GM23338 (cell line): ENCODE results near the gene PROX2. TPM values are rescaled to one million over a fixed set of nuclear protein-coding genes. Genes with fewer than 3 reads are reported as not detected.

Experiments
- ATAC-seq: fragments of 200-7000 bp; cut with Tn5 transposase; 3 replicates; pipeline ENCODE4 v1.9.1; 2020
- DNase-seq: peaks from one replicate; pipeline ENCODE4 v3.0.0-alpha.2; 2015; ENCODE audit warnings: low spot score
- H2AFZ ChIP-seq: fragments of 200-600 bp; sonication (generic); 2 replicates; pipeline ENCODE4 v1.8.0; 2016; ENCODE audit warnings: antibody characterized with exemption, mild to moderate bottlenecking, moderate library complexity
- H3F3A ChIP-seq: fragments of 200-600 bp; sonication (generic); replicated peaks from 2 replicates; pipeline ENCODE4 v1.8.0; 2017; ENCODE audit warnings: antibody characterized with exemption, mixed run types, low read depth
- H3K27ac ChIP-seq: fragments of 200-600 bp; sonication (generic); 2 replicates; pipeline ENCODE4 v1.6.1; 2016; ENCODE audit warnings: low read depth
- H3K27me3 ChIP-seq: fragments of 200-600 bp; sonication (generic); 2 replicates; pipeline ENCODE4 v1.8.0; 2016; ENCODE audit warnings: mild to moderate bottlenecking, mixed run types, moderate library complexity; ENCODE audit not compliant: insufficient read depth
- H3K36me3 ChIP-seq: fragments of 200-600 bp; sonication (generic); 2 replicates; pipeline ENCODE4 v1.8.0; 2016; ENCODE audit warnings: mild to moderate bottlenecking; ENCODE audit not compliant: insufficient read depth
- H3K4me1 ChIP-seq: fragments of 200-600 bp; sonication (generic); 2 replicates; pipeline ENCODE4 v1.8.0; 2016; ENCODE audit warnings: mild to moderate bottlenecking, moderate library complexity; ENCODE audit not compliant: insufficient read depth
- H3K4me2 ChIP-seq: fragments of 200-600 bp; sonication (generic); 2 replicates; pipeline ENCODE4 v1.7.1; 2017; ENCODE audit warnings: mixed run types
- H3K4me3 ChIP-seq: fragments of 200-600 bp; sonication (generic); 2 replicates; pipeline ENCODE4 v1.6.1; 2016; ENCODE audit warnings: mixed run types
- H3K79me2 ChIP-seq: fragments of 200-600 bp; sonication (generic); replicated peaks from 2 replicates; pipeline ENCODE4 v1.8.0; 2017; ENCODE audit warnings: mild to moderate bottlenecking; ENCODE audit not compliant: insufficient read depth
- H3K9me2 ChIP-seq: fragments of 200-600 bp; sonication (generic); 2 replicates; pipeline ENCODE4 v1.8.0; 2017; ENCODE audit not compliant: insufficient read depth
- H4K20me1 ChIP-seq: fragments of 200-600 bp; sonication (generic); replicated peaks from 2 replicates; pipeline ENCODE4 v1.8.0; 2017; ENCODE audit warnings: mild to moderate bottlenecking; ENCODE audit not compliant: insufficient read depth
- H3K27ac Mint-ChIP-seq: 2 replicates; pipeline ENCODE4 v1.8.0; 2020; ENCODE audit warnings: inconsistent platforms, mild to moderate bottlenecking, moderate library complexity, mixed read lengths
- H3K27me3 Mint-ChIP-seq: 3 replicates; pipeline ENCODE4 v1.8.0; 2022; ENCODE audit warnings: low read depth, mild to moderate bottlenecking, moderate library complexity, mixed read lengths, inconsistent platforms; ENCODE audit not compliant: insufficient read depth, poor library complexity
- H3K36me3 Mint-ChIP-seq: 3 replicates; pipeline ENCODE4 v1.8.0; 2021; ENCODE audit warnings: low read depth, mild to moderate bottlenecking, inconsistent platforms, moderate library complexity, mixed read lengths
- H3K4me1 Mint-ChIP-seq: 3 replicates; pipeline ENCODE4 v1.8.0; 2020; ENCODE audit warnings: mild to moderate bottlenecking, inconsistent platforms, mixed read lengths
- H3K4me3 Mint-ChIP-seq: 3 replicates; pipeline ENCODE4 v1.8.0; 2021; ENCODE audit warnings: moderate library complexity, mild to moderate bottlenecking, inconsistent platforms, mixed read lengths
- H3K9me3 Mint-ChIP-seq: 3 replicates; pipeline ENCODE4 v1.8.0; 2020; ENCODE audit warnings: moderate library complexity, mild to moderate bottlenecking, inconsistent platforms, mixed read lengths
- CREB1 ChIP-seq: fragments of 250-450 bp; sonication (Bioruptor Pico); IDR thresholded peaks from 2 replicates; pipeline ENCODE4 v1.5.0; 2020; ENCODE audit warnings: low read depth, mild to moderate bottlenecking, moderate library complexity
- CTCF ChIP-seq, 2 experiments: fragments of 200-600 bp in 1 of 2; sonication (generic) in 1 of 2; conservative IDR thresholded peaks; 2 replicates each; pipeline versions ENCODE4 v1.5.1 to v1.6.1; 2016 to 2017; ENCODE audit warnings: antibody characterized with exemption in 2 of 2, low read depth in 2 of 2, mild to moderate bottlenecking in 2 of 2, moderate library complexity in 1 of 2
- ETS1 ChIP-seq: IDR thresholded peaks from 2 replicates; pipeline ENCODE4 v1.6.1; 2016; ENCODE audit warnings: antibody characterized with exemption
- EZH2phosphoT487 ChIP-seq: fragments of 200-600 bp; sonication (generic); IDR thresholded peaks from one replicate; pipeline ENCODE4 v1.8.1; 2018; ENCODE audit warnings: antibody characterized with exemption; ENCODE audit not compliant: unreplicated experiment
- JUNB ChIP-seq: IDR thresholded peaks from one replicate; pipeline ENCODE4 v1.6.1; 2016; ENCODE audit warnings: antibody characterized with exemption; ENCODE audit not compliant: unreplicated experiment
- NANOG ChIP-seq: IDR thresholded peaks from 2 replicates; pipeline ENCODE4 v1.6.1; 2016; ENCODE audit warnings: antibody characterized with exemption, borderline replicate concordance
- POLR2AphosphoS5 ChIP-seq: IDR thresholded peaks from 2 replicates; pipeline ENCODE4 v1.6.1; 2016; ENCODE audit warnings: antibody characterized with exemption, low read depth
- REST ChIP-seq: IDR thresholded peaks from one replicate; pipeline ENCODE4 v1.6.1; 2018; ENCODE audit warnings: antibody characterized with exemption; ENCODE audit not compliant: unreplicated experiment
- STAT1 ChIP-seq: IDR thresholded peaks from one replicate; pipeline ENCODE4 v1.6.1; 2016; ENCODE audit warnings: antibody characterized with exemption; ENCODE audit not compliant: unreplicated experiment
- ZNF114 ChIP-seq: fragments of 250-450 bp; sonication (Bioruptor Pico); IDR thresholded peaks from 2 replicates; pipeline ENCODE4 v1.5.0; 2020; ENCODE audit warnings: mild to moderate bottlenecking, moderate library complexity
- ZNF331 ChIP-seq: fragments of 250-450 bp; sonication (Bioruptor Pico); IDR thresholded peaks from 2 replicates; pipeline ENCODE4 v1.5.0; 2020; ENCODE audit warnings: low read depth, mild to moderate bottlenecking, moderate library complexity
- ZNF462 ChIP-seq: fragments of 250-450 bp; sonication (Bioruptor Pico); IDR thresholded peaks from 2 replicates; pipeline ENCODE4 v1.5.0; 2020; ENCODE audit warnings: mild to moderate bottlenecking, moderate library complexity
- polyA plus RNA-seq: library from polyadenylated mRNA; unstranded; fragments of >200 nt; fragmentation: Nextera tagmentation; extraction: Ambion mirVana; gene quantifications from 2 replicates; pipeline ENCODE4 v1.2.1, GENCODE V29; 2016
- total RNA-seq: library from RNA; depleted of rRNA; stranded (reverse); fragments of >200 nt; shearing (Covaris generic); gene quantifications from 2 replicates; pipeline ENCODE4 v1.2.3, GENCODE V29; 2014

The PROX2 gene
- total and polyA plus RNA-seq, 2 experiments from 2014 or later, result 0.06 TPM; not detected in 1

- peaks cover 14% of the 10 kb centered on the region; the same call in 2 of the 3 replicates for H3K4me1 Mint-ChIP-seq
Measured at GRCh38 chr14:74892745-74893144, 16.8 kb upstream of the PROX2 start.

More at GRCh38 chr14:74892745-74893144, 16.8 kb upstream of the PROX2 start:
- Histone ChIP-seq H3K27ac (no peak overlapping the region), H3K27me3 (no peaks in the 10 kb centered on the region), H3K4me3 (no peak overlapping the region), H3K9me2 (no peaks in the 10 kb centered on the region), H3K79me2 (peaks cover 17% of the 10 kb centered on the region), H4K20me1 (peaks cover 54% of the 10 kb centered on the region), H2AFZ (no peak overlapping the region), H3F3A (0 out of 2 replicates have a peak, but pooled peaks cover 6% of the 10 kb centered on the region), H3K36me3 (peaks cover 61% of the 10 kb centered on the region), H3K4me1 (peaks cover 7% of the 10 kb centered on the region; the same call in 1 of the 2 replicates), H3K4me2 (no peak overlapping the region)
- Mint-ChIP-seq H3K4me3 (no peak overlapping the region), H3K27ac (no peak overlapping the region), H3K36me3 (peaks cover 88% of the 10 kb centered on the region), H3K9me3 (no peaks in the 10 kb centered on the region), H3K27me3 (no peaks in the 10 kb centered on the region)
- no peak for TF ChIP-seq ZNF331 (CRISPR knock-in tag)
- TF ChIP-seq REST, result no peak
- TF ChIP-seq ZNF114, result no peak
- no peak for TF ChIP-seq NANOG
- TF ChIP-seq ETS1, result no peak
- no peak for TF ChIP-seq EZH2phosphoT487
- no peak for TF ChIP-seq STAT1
- no peak for TF ChIP-seq ZNF462 (CRISPR knock-in tag)
- TF ChIP-seq CTCF (conservative IDR thresholded peaks at IDR 0.05; ENCODE audit: low read depth in 2 of 2), result no peak
- TF ChIP-seq JUNB, result no peak
- no peak for TF ChIP-seq CREB1
- TF ChIP-seq POLR2AphosphoS5, result no peak
- DNase-seq (no peak), ATAC-seq (no peak)
